Chondrocyte (in vitro differentiated cells): ENCODE data around the gene GAMT. TPM values are rescaled to one million over a fixed set of nuclear protein-coding genes. Genes with fewer than 3 reads are reported as not detected.
A peak's percentile ranks its signal among the peaks of the same experiment; 100 is the strongest.

Experiments
- DNase-seq: peaks from one replicate; pipeline ENCODE4 v3.0.0; 2021; ENCODE audit warnings: mixed read lengths, low spot score
- H3K27ac Mint-ChIP-seq: one replicate; pipeline ENCODE4 v1.8.0; 2021; ENCODE audit warnings: mild to moderate bottlenecking, moderate library complexity, mixed read lengths; ENCODE audit not compliant: unreplicated experiment
- H3K27me3 Mint-ChIP-seq: 2 replicates; pipeline ENCODE4 v1.8.0; 2021; ENCODE audit warnings: low read depth, mixed read lengths
- H3K36me3 Mint-ChIP-seq: 2 replicates; pipeline ENCODE4 v1.8.0; 2021; ENCODE audit warnings: low read depth, mixed read lengths
- H3K4me1 Mint-ChIP-seq: 2 replicates; pipeline ENCODE4 v1.8.0; 2021; ENCODE audit warnings: low read depth, mild to moderate bottlenecking, mixed read lengths
- H3K4me3 Mint-ChIP-seq: one replicate; pipeline ENCODE4 v1.8.0; 2021; ENCODE audit warnings: mild to moderate bottlenecking, moderate library complexity, mixed read lengths; ENCODE audit not compliant: unreplicated experiment
- H3K9me3 Mint-ChIP-seq: 2 replicates; pipeline ENCODE4 v1.8.0; 2021; ENCODE audit warnings: low read depth, mixed read lengths
- total RNA-seq: library from RNA; stranded (reverse); gene quantifications from 3 replicates; pipeline ENCODE4 v1.2.1, GENCODE V29; 2021
- TF ChIP-seq, protein P1 (sequence below): fragments of 200-600 bp; sonication (generic); IDR thresholded peaks from 2 replicates; pipeline ENCODE4 v1.5.0; 2021; ENCODE audit warnings: antibody characterized with exemption, mild to moderate bottlenecking, moderate library complexity

GAMT gene
- total RNA-seq, 1 donor from 2014 or later, result 32.5 TPM

GRCh38 chr19:1384085-1384462, 17.3 kb downstream of the GAMT start:
- no peaks in the 10 kb centered on the region for H3K27me3 Mint-ChIP-seq
- H3K36me3 Mint-ChIP-seq, result peaks cover 3% of the 10 kb centered on the region
- no peaks in the 10 kb centered on the region for H3K9me3 Mint-ChIP-seq
- peaks cover 22% of the 10 kb centered on the region for H3K4me1 Mint-ChIP-seq
- no peak for DNase-seq
- TF ChIP-seq, protein P1, sequence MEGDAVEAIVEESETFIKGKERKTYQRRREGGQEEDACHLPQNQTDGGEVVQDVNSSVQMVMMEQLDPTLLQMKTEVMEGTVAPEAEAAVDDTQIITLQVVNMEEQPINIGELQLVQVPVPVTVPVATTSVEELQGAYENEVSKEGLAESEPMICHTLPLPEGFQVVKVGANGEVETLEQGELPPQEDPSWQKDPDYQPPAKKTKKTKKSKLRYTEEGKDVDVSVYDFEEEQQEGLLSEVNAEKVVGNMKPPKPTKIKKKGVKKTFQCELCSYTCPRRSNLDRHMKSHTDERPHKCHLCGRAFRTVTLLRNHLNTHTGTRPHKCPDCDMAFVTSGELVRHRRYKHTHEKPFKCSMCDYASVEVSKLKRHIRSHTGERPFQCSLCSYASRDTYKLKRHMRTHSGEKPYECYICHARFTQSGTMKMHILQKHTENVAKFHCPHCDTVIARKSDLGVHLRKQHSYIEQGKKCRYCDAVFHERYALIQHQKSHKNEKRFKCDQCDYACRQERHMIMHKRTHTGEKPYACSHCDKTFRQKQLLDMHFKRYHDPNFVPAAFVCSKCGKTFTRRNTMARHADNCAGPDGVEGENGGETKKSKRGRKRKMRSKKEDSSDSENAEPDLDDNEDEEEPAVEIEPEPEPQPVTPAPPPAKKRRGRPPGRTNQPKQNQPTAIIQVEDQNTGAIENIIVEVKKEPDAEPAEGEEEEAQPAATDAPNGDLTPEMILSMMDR, result no peak
- peak overlapping the region; percentile 79 for H3K4me3 Mint-ChIP-seq
- H3K27ac Mint-ChIP-seq, result peak overlapping the region; percentile 83

DNA sequence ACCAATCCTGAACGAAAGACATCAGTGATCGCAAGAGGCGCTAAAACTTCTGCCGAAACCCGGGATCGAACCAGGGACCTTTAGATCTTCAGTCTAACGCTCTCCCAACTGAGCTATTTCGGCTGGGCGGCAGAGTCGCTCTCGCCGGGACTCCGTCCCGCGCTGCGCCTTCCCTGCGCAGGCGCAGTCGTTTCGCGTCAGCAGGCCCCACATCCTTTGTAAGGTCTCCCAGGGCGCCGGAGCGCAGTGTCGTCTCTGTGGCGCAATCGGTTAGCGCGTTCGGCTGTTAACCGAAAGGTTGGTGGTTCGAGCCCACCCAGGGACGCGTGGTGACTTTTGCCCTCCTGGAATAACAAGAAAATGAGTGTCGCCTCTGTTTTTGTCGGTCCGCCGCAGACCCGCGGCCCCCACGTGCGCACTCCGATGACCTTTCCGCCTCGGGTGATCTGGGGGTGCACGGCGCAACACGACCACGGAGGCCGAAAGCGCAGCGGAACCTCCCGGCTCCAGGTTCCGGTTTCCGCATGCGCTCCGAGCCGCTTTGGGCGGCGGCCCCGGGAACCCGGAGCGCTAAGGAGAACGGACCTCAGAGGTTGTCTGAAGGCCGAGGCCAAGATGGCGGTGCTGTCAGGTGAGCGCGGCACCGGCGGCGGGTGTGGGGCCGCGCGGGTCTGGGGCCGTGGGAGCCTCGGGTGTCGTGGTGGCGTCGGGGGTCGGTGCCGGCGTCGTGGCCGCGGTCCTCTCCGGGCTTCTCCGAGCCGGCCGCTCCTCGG, 17.8 kb downstream of the GAMT start, which contains the start of gene NDUFS7:
Gene NDUFS7, plus strand, starts transcription at position 596 of the 773 bp plus-strand sequence. Its CDS starts 20 bp downstream, at position 616.
- Mint-ChIP-seq H3K27me3 (no peaks in the 10 kb centered on the region), H3K4me3 (peak within 1 kb of the TSS; percentile 79), H3K4me1 (peaks cover 22% of the 10 kb centered on the region), H3K9me3 (no peaks in the 10 kb centered on the region), H3K36me3 (no peaks in the 10 kb centered on the region), H3K27ac (peak within 1 kb of the TSS; percentile 89)
- DNase-seq, result no peak
- TF ChIP-seq, protein P1, result peak; percentile 65

GRCh38 chr19:1383017-1383311, 18.4 kb downstream of the GAMT start:
- no peak for DNase-seq
- Mint-ChIP-seq H3K27me3 (no peaks in the 10 kb centered on the region), H3K9me3 (no peaks in the 10 kb centered on the region), H3K4me3 (no peak overlapping the region), H3K36me3 (peaks cover 2% of the 10 kb centered on the region), H3K4me1 (peaks cover 22% of the 10 kb centered on the region), H3K27ac (peak overlapping the region; percentile 89)
- TF ChIP-seq, protein P1, result no peak

DNA sequence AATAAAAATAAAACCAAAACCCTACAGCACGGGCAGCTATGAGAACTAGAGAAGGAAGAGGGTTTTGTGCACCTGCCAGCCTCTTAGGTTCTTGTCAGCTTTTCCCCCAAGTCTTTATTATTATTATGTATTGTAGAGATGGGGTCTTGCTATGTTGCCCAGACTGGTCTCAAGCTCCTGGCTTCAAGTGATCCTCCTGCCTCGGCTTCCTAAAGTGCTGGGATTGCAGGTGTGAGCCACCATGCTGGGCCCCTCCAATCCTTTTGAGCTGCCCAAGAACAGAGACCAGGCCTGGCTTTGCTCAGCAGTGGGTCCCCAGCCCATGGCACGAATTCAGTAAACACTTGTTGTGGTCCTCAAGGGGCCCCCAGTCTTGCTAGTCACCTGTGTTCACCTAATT, 19.1 kb downstream of the GAMT start:
- no peak overlapping the region for H3K4me3 Mint-ChIP-seq

GRCh38 chr19:1379961-1380489, 21.3 kb downstream of the GAMT start:
- H3K36me3 Mint-ChIP-seq, result peaks cover 9% of the 10 kb centered on the region

More for the DNA sequence above, 19.1 kb downstream of the GAMT start:
- TF ChIP-seq, protein P1, result no peak
- Mint-ChIP-seq H3K9me3 (no peaks in the 10 kb centered on the region), H3K36me3 (peaks cover 2% of the 10 kb centered on the region), H3K4me1 (peaks cover 22% of the 10 kb centered on the region), H3K27me3 (no peaks in the 10 kb centered on the region), H3K27ac (no peak overlapping the region)
- DNase-seq, result no peak

More at GRCh38 chr19:1379961-1380489, 21.3 kb downstream of the GAMT start:
- Mint-ChIP-seq H3K27ac (no peak overlapping the region), H3K9me3 (no peaks in the 10 kb centered on the region), H3K4me3 (no peak overlapping the region), H3K4me1 (peaks cover 24% of the 10 kb centered on the region), H3K27me3 (no peaks in the 10 kb centered on the region)
- no peak for DNase-seq
- TF ChIP-seq, protein P1, result no peak
